ENCODE measurements around the gene DDX5. TPM values are rescaled to one million over a fixed set of nuclear protein-coding genes. Genes with fewer than 3 reads are reported as not detected.

DDX5 gene
- total RNA-seq, 4 donors from 2014 or later = 347 to 847 (median 488) TPM

DNA sequence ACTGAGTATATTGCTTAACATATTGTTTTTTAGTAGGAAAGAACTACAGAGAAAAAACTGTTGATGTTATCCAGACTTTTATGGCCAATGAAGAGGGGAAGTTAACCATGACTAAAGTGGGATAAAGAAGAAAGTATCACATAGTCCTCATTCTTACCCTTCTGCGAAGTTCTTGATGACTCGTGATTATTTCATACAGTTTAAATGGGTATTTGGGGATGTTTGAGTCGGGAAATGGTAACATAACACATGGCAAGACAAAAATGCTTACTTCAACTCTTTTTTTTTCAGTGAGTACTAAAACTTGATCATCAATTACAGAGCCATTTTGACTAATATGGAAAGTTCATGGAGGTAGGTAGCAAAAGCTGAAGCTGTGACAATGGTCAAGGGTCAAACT is 14.1 kb downstream of the DDX5 start:
- no peaks in the 10 kb centered on the region for H3K27me3 ChIP-seq
- no peak for DNase-seq
- H3K4me3 ChIP-seq = no peak overlapping the region
- 41 to 46% methylated on average over 3 of the region's 3 CpGs for WGBS, 2 donors
- peaks cover 0 to 30% (median 18%) of the 10 kb centered on the region in 3 donors for H3K4me1 ChIP-seq
- no peak overlapping the region for H3K27ac ChIP-seq
- peaks cover 0 to 63% (median 9%) of the 10 kb centered on the region in 3 donors for H3K36me3 ChIP-seq
- intact Hi-C loops (cut with DNase I) = loop anchor here (10.0 kb wide), 1 partner anchor 67 kb away; no protein-coding TSS in a partner anchor
- H3K9me3 ChIP-seq = no peaks in the 10 kb centered on the region
- TF ChIP-seq, protein P1, sequence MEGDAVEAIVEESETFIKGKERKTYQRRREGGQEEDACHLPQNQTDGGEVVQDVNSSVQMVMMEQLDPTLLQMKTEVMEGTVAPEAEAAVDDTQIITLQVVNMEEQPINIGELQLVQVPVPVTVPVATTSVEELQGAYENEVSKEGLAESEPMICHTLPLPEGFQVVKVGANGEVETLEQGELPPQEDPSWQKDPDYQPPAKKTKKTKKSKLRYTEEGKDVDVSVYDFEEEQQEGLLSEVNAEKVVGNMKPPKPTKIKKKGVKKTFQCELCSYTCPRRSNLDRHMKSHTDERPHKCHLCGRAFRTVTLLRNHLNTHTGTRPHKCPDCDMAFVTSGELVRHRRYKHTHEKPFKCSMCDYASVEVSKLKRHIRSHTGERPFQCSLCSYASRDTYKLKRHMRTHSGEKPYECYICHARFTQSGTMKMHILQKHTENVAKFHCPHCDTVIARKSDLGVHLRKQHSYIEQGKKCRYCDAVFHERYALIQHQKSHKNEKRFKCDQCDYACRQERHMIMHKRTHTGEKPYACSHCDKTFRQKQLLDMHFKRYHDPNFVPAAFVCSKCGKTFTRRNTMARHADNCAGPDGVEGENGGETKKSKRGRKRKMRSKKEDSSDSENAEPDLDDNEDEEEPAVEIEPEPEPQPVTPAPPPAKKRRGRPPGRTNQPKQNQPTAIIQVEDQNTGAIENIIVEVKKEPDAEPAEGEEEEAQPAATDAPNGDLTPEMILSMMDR (IDR thresholded peaks at IDR 0.05) = no peak
- TF ChIP-seq POLR2A (IDR thresholded peaks at IDR 0.05) = no peak

DNA sequence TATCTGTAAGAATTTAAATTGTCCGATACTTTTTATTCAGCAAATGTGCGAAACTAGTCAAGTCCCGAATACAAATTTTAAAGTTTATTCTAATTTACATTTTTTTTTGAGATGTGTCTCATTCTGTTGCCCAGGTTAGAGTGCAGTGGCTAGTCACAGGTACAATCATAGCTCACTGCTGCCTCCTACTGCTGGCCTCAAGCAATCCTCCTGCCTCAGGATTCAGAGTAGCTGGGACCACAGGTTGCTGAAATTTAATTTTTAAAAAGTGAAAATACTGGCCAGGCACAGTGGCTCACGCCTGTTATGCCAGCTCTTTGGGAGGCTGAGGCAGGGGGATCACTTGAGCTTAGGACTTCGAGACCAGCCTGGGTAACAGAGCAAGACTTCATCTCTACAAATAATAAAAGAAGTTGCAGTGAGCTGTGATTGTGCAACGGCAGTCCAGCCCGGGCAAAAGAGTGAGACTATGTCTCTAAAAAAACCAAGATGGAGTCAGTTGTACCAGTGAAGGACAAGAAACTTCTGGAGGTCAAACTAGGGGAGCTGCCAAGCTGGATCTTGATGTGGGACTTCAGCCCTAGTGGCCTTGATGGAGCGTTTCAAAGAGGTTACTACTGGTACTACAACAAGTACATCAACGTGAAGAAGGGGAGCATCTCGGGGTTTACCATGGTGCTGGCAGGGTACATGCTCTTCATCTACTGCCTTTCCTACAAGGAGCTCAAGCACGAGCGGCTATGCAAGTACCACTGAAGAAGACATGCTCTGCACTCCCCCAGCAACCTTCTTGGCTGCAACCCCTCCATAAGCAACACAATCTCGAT is 14.8 kb downstream of the DDX5 start:
- WGBS, 2 donors = 86 to 87% methylated on average over 13 of the region's 13 CpGs
- Histone ChIP-seq H3K9me3 (no peaks in the 10 kb centered on the region), H3K27me3 (no peaks in the 10 kb centered on the region), H3K36me3 (peaks cover 0 to 68% (median 9%) of the 10 kb centered on the region in 3 donors), H3K4me1 (peaks cover 0 to 26% (median 18%) of the 10 kb centered on the region in 3 donors), H3K4me3 (no peak overlapping the region), H3K27ac (no peak overlapping the region)
- intact Hi-C loops (cut with DNase I) = loop anchor here (10.0 kb wide), 1 partner anchor 66 kb away; no protein-coding TSS in a partner anchor
- DNase-seq = no peak
- TF ChIP-seq POLR2A (IDR thresholded peaks at IDR 0.05) = no peak
- TF ChIP-seq, protein P1 (IDR thresholded peaks at IDR 0.05) = peak in 5 of 6 experiments; percentile 38 to 73 (median 44)

DNA sequence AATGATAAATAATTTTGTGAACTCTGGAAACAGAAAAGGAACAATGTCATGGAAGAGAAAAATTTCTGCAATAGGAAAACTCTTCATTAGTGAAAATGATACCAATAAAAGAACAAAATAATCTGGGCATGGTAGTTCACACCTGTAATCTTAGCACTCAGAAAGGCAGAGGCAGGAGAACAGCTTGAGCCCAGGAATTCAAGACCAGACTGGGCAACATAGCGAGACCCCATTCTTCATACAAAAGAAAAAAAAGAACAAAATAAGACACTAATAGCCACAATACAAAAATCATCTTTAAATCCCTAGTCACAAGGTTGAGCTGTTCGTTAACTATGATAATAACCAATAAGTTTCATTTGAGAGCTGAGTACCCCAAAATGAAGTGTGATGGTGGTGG is 17.8 kb downstream of the DDX5 start:
- H3K27ac ChIP-seq = no peak overlapping the region
- intact Hi-C loops (cut with DNase I) = no loop called here
- WGBS, 2 donors = 93 to 94% methylated on average over 2 of the region's 2 CpGs
- H3K4me3 ChIP-seq = no peak overlapping the region
- DNase-seq = no peak
- H3K9me3 ChIP-seq = no peaks in the 10 kb centered on the region
- TF ChIP-seq, protein P1 (IDR thresholded peaks at IDR 0.05) = no peak
- TF ChIP-seq POLR2A (IDR thresholded peaks at IDR 0.05) = no peak
- no peaks in the 10 kb centered on the region for H3K4me1 ChIP-seq
- no peaks in the 10 kb centered on the region for H3K27me3 ChIP-seq
- peaks cover 0 to 94% (median 12%) of the 10 kb centered on the region in 3 donors for H3K36me3 ChIP-seq

DNA sequence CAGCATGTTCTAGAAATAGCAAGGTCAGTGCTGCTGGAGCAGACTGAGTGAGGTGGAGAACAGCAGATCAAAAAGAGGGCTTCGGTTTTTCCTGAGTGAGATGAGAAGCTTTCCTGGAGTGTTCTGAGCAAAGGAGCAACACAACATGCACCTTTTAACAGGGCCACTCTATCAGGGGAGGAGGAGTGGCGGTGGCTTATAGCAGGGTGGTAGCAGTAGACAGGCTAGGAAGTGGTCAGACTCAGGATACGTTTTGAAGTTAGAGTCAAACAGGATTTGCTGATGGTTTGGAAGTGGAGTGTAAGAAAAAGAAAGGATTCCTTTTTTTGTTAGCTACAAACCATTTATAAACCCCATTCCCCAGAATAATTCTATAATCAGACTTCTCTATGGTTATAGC is 21.7 kb downstream of the DDX5 start:
- TF ChIP-seq, protein P1 (IDR thresholded peaks at IDR 0.05) = no peak
- no peak for TF ChIP-seq POLR2A (IDR thresholded peaks at IDR 0.05)
- 82 to 89% methylated on average over 3 of the region's 3 CpGs for WGBS, 2 donors
- no peaks in the 10 kb centered on the region for H3K27me3 ChIP-seq
- no peaks in the 10 kb centered on the region for H3K9me3 ChIP-seq
- DNase-seq = no peak
- no peak overlapping the region for H3K27ac ChIP-seq
- peaks cover 2 to 98% (median 18%) of the 10 kb centered on the region in 3 donors for H3K36me3 ChIP-seq
- H3K4me3 ChIP-seq = no peak overlapping the region
- H3K4me1 ChIP-seq = no peaks in the 10 kb centered on the region
- intact Hi-C loops (cut with DNase I) = no loop called here

DNA sequence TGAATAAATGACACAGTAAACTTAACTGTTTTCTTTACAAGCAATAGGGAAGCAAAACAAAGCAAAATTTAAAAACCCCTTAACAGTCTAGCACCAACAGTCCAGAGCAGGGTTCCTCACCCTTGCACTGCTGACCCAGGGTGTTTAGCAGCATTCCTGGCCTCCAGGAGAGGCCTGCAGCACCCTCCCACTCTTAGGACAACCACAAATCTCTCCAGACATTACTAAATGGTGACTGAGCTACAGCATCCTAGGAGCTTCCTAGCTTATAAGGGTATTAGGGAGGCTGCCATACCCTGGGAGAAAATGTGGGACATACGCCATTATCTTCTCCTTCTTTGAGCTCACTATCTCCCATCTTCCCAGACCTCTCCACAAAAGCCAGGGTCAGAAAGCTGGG is 25.1 kb downstream of the DDX5 start:
- intact Hi-C loops (cut with DNase I) = no loop called here
- WGBS, 2 donors = 90 to 92% methylated on average over 1 of the region's 1 CpG
- TF ChIP-seq, protein P1 (IDR thresholded peaks at IDR 0.05) = no peak
- TF ChIP-seq POLR2A (IDR thresholded peaks at IDR 0.05) = no peak
- Histone ChIP-seq H3K36me3 (peaks cover 2 to 83% (median 18%) of the 10 kb centered on the region in 3 donors), H3K4me3 (no peak overlapping the region), H3K9me3 (no peaks in the 10 kb centered on the region), H3K27me3 (no peaks in the 10 kb centered on the region), H3K4me1 (no peaks in the 10 kb centered on the region), H3K27ac (no peak overlapping the region)
- DNase-seq = no peak

Data from esophagus squamous epithelium (tissue), 5 donors.